Skeletal muscle cell (primary cell): ENCODE results near the gene KLHDC3.

Experiments
- DNase-seq: peaks from one replicate; pipeline ENCODE4 v3.0.0-alpha.2; 2010; ENCODE audit warnings: low read depth
- H3K4me3 ChIP-seq: 2 replicates; pipeline ENCODE4 v1.5.1; 2011; ENCODE audit warnings: low read depth, mild to moderate bottlenecking, control low read depth, low read length, moderate library complexity

The KLHDC3 gene

GRCh38 chr6:43052225-43052841 is 38.3 kb downstream of the KLHDC3 start:
- DNase-seq, result no peak
- H3K4me3 ChIP-seq, result peak overlapping the region; percentile 91

GRCh38 chr6:43052842-43053544 is 38.9 kb downstream of the KLHDC3 start:
- peak overlapping the region; percentile 91 for H3K4me3 ChIP-seq
- no peak for DNase-seq

GRCh38 chr6:43053545-43054205 is 39.6 kb downstream of the KLHDC3 start, which contains the start of gene CUL7:
Gene CUL7 (minus strand): TSS chr6:43053851. CDS start chr6:43052788, 1,063 bp downstream.
- peak within 1 kb of the TSS; percentile 91 for H3K4me3 ChIP-seq
- peak; percentile 84 for DNase-seq

GRCh38 chr6:43054206-43054943 is 40.3 kb downstream of the KLHDC3 start:
- no peak for DNase-seq
- peak overlapping the region; percentile 91 for H3K4me3 ChIP-seq

- no peak overlapping the region for H3K4me3 ChIP-seq
Observed at GRCh38 chr6:43055966-43056365, 41.9 kb downstream of the KLHDC3 start.

GRCh38 chr6:43058531-43058930 is 44.5 kb downstream of the KLHDC3 start:
- peak overlapping the region; percentile 100 for H3K4me3 ChIP-seq
- no peak for DNase-seq

More at GRCh38 chr6:43055966-43056365, 41.9 kb downstream of the KLHDC3 start:
- no peak for DNase-seq

GRCh38 chr6:43059168-43060033 is 45.4 kb downstream of the KLHDC3 start, which contains the start of the genes KLC4 and MRPL2:
Gene KLC4 (plus strand): TSS chr6:43059631. CDS start chr6:43061336, 1,705 bp downstream.
Gene MRPL2 (minus strand): TSS chr6:43059434. CDS start chr6:43059381, 53 bp downstream.
- peak; percentile 94 for DNase-seq
- peak within 1 kb of the TSS; percentile 100 for H3K4me3 ChIP-seq

GRCh38 chr6:43060034-43060754 is 46.1 kb downstream of the KLHDC3 start:
- peak overlapping the region; percentile 100 for H3K4me3 ChIP-seq
- no peak for DNase-seq

GRCh38 chr6:43060755-43061633 is 46.9 kb downstream of the KLHDC3 start:
- H3K4me3 ChIP-seq, result no peak overlapping the region

GRCh38 chr6:43061861-43062260 is 47.8 kb downstream of the KLHDC3 start:
- H3K4me3 ChIP-seq, result no peak overlapping the region
- DNase-seq, result no peak

More at GRCh38 chr6:43060755-43061633, 46.9 kb downstream of the KLHDC3 start:
- DNase-seq, result no peak

- DNase-seq, result no peak
- H3K4me3 ChIP-seq, result no peak overlapping the region
Observed at GRCh38 chr6:43062818-43063217, 48.8 kb downstream of the KLHDC3 start.

- DNase-seq, result no peak
- H3K4me3 ChIP-seq, result no peak overlapping the region
Observed at GRCh38 chr6:43070028-43070632, 56.1 kb downstream of the KLHDC3 start.
